Stimulated activated effector memory CD8-positive, alpha-beta T cell treated with anti-CD3 and anti-CD28 coated beads, Interleukin-12 subunit alpha, Interleukin-12 subunit beta, amount 100 ng/mL, for 72 hours (primary cell): Measurements from ENCODE around the gene PLCB3.
"Not testable (repeated sequence)": the region's sequence is repeated elsewhere in the genome, so short reads cannot be mapped to it uniquely, and the experiment has no call there.

Experiments used
- ATAC-seq: fragments of 150-1000 bp; cut with Tn5 transposase; 2 replicates; pipeline ENCODE4 v1.10.0; 2021
- DNase-seq, 2 donors: peaks; one replicate each; pipeline ENCODE4 v3.0.0; 2021 to 2022; ENCODE audit warnings: low spot score in 2 of 2
- H3K27ac Mint-ChIP-seq: one replicate; pipeline ENCODE4 v1.8.0; 2022; ENCODE audit warnings: mild to moderate bottlenecking, mixed read lengths
- H3K36me3 Mint-ChIP-seq: one replicate; pipeline ENCODE4 v1.8.0; 2022; ENCODE audit warnings: mild to moderate bottlenecking, mixed read lengths
- H3K4me1 Mint-ChIP-seq: one replicate; pipeline ENCODE4 v1.8.0; 2022; ENCODE audit warnings: mixed read lengths
- H3K4me3 Mint-ChIP-seq: one replicate; pipeline ENCODE4 v1.8.0; 2022; ENCODE audit warnings: mild to moderate bottlenecking, mixed read lengths
- H3K9me3 Mint-ChIP-seq: one replicate; pipeline ENCODE4 v1.8.0; 2022; ENCODE audit warnings: mixed read lengths

PLCB3 gene

GRCh38 chr11:64239662-64240434, 11.5 kb upstream of the PLCB3 start:
- H3K27ac Mint-ChIP-seq = peak overlapping the region; percentile 95

GRCh38 chr11:64240435-64241240, 10.7 kb upstream of the PLCB3 start, which contains the start of gene FKBP2:
Gene FKBP2 (plus strand): TSS chr11:64241095. CDS start chr11:64242388, 1,293 bp downstream.
- peaks cover 90% of the 10 kb centered on the region for H3K36me3 Mint-ChIP-seq
- H3K4me3 Mint-ChIP-seq = peak within 1 kb of the TSS; percentile 95
- H3K27ac Mint-ChIP-seq = peak within 1 kb of the TSS; percentile 95
- ATAC-seq (peak; percentile 75), DNase-seq (peak; percentile 97 to 98)
- H3K4me1 Mint-ChIP-seq = peaks cover 41% of the 10 kb centered on the region
- H3K9me3 Mint-ChIP-seq = no peaks in the 10 kb centered on the region

More at GRCh38 chr11:64239662-64240434, 11.5 kb upstream of the PLCB3 start:
- peaks cover 90% of the 10 kb centered on the region for H3K36me3 Mint-ChIP-seq
- no peaks in the 10 kb centered on the region for H3K9me3 Mint-ChIP-seq
- H3K4me1 Mint-ChIP-seq = peaks cover 49% of the 10 kb centered on the region
- ATAC-seq (no peak), DNase-seq (no peak)
- peak overlapping the region; percentile 95 for H3K4me3 Mint-ChIP-seq

DNA sequence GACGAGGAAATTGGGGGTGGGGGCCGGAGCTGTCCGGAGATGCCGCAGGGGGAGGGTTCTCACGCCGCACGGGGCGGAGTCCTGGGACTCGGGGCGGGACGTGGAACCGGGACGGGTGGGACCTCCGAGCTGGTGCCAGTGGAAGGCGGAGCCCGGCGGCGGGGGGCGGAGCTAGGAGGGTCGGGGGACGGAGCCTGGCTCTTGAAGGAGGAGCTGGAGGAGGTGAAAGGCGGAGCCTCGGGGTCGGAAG, 10.2 kb upstream of the PLCB3 start:
- Mint-ChIP-seq H3K36me3 (peaks cover 90% of the 10 kb centered on the region), H3K4me3 (peak overlapping the region; percentile 95), H3K27ac (peak overlapping the region; percentile 95), H3K4me1 (peaks cover 39% of the 10 kb centered on the region), H3K9me3 (no peaks in the 10 kb centered on the region)
- peak; percentile 99 to 100 for DNase-seq
- peak; percentile 85 for ATAC-seq

- peak overlapping the region; percentile 95 for H3K27ac Mint-ChIP-seq
- peak in 1 of 2 donors; percentile 33 for DNase-seq
- peak; percentile 6 for ATAC-seq
Measured at GRCh38 chr11:64241491-64242374, 9.6 kb upstream of the PLCB3 start.

DNA sequence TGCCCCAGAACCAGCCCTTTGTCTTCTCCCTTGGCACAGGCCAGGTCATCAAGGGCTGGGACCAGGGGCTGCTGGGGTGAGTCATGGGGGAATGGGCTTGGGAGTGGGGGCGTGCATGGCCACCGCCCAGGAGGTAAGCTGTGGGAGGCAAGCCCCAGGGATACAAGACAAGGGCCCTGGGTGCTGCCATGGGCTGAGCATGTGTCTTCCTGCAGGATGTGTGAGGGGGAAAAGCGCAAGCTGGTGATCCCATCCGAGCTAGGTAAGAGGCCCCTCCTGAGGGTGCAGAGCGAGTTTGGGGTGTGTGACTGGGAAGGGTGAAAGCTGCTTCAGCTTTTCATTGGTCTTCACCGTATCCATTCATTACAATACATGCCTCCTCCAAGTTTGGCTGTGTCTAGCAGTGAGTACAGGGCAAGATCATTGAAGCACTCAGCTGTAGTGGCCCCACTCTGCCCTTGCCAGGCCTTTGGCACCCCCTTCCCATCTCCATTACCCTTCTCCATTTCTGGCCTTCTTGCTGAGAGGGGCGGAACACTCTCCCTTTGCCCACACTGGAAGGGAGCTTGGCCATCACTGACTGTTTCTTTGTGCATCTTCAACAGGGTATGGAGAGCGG, 8.0 kb upstream of the PLCB3 start:
- H3K36me3 Mint-ChIP-seq = peaks cover 77% of the 10 kb centered on the region
- peak overlapping the region; percentile 95 for H3K27ac Mint-ChIP-seq
- DNase-seq = no peak
- H3K9me3 Mint-ChIP-seq = no peaks in the 10 kb centered on the region
- peak overlapping the region; percentile 95 for H3K4me3 Mint-ChIP-seq
- peaks cover 52% of the 10 kb centered on the region for H3K4me1 Mint-ChIP-seq
- ATAC-seq = no peak

More at GRCh38 chr11:64241491-64242374, 9.6 kb upstream of the PLCB3 start:
- Mint-ChIP-seq H3K36me3 (peaks cover 87% of the 10 kb centered on the region), H3K4me1 (peaks cover 39% of the 10 kb centered on the region), H3K9me3 (no peaks in the 10 kb centered on the region), H3K4me3 (peak overlapping the region; percentile 95)

- peaks cover 52% of the 10 kb centered on the region for H3K4me1 Mint-ChIP-seq
- no peak for ATAC-seq
- peak overlapping the region; percentile 95 for H3K4me3 Mint-ChIP-seq
Measured at GRCh38 chr11:64244107-64244506, 7.2 kb upstream of the PLCB3 start.

GRCh38 chr11:64244966-64245365, 6.4 kb upstream of the PLCB3 start:
- Mint-ChIP-seq H3K4me1 (peaks cover 46% of the 10 kb centered on the region), H3K9me3 (no peaks in the 10 kb centered on the region), H3K27ac (peak overlapping the region; percentile 95), H3K36me3 (peaks cover 73% of the 10 kb centered on the region), H3K4me3 (peak overlapping the region; percentile 95)
- ATAC-seq (no peak), DNase-seq (no peak)

More at GRCh38 chr11:64244107-64244506, 7.2 kb upstream of the PLCB3 start:
- peaks cover 79% of the 10 kb centered on the region for H3K36me3 Mint-ChIP-seq
- H3K9me3 Mint-ChIP-seq = no peaks in the 10 kb centered on the region
- no peak overlapping the region for H3K27ac Mint-ChIP-seq
- no peak for DNase-seq

GRCh38 chr11:64245401-64245796, 5.9 kb upstream of the PLCB3 start:
- DNase-seq = no peak
- H3K4me1 Mint-ChIP-seq = peaks cover 42% of the 10 kb centered on the region
- peak overlapping the region; percentile 95 for H3K27ac Mint-ChIP-seq
- H3K36me3 Mint-ChIP-seq = peaks cover 70% of the 10 kb centered on the region
- no peak for ATAC-seq
- no peaks in the 10 kb centered on the region for H3K9me3 Mint-ChIP-seq
- H3K4me3 Mint-ChIP-seq = peak overlapping the region; percentile 95

- H3K4me1 Mint-ChIP-seq = peaks cover 45% of the 10 kb centered on the region
- peak overlapping the region; percentile 95 for H3K4me3 Mint-ChIP-seq
- peaks cover 63% of the 10 kb centered on the region for H3K36me3 Mint-ChIP-seq
- ATAC-seq (peak; percentile 25), DNase-seq (peak; percentile 42 to 81)
- peak overlapping the region; percentile 95 for H3K27ac Mint-ChIP-seq
- no peaks in the 10 kb centered on the region for H3K9me3 Mint-ChIP-seq
Measured at GRCh38 chr11:64245797-64246620, 5.3 kb upstream of the PLCB3 start.

GRCh38 chr11:64246621-64246870, 4.8 kb upstream of the PLCB3 start:
- DNase-seq, H3K9me3 Mint-ChIP-seq: not testable (repeated sequence)
- Mint-ChIP-seq H3K4me3 (peak overlapping the region; percentile 95), H3K36me3 (peaks cover 58% of the 10 kb centered on the region), H3K27ac (peak overlapping the region; percentile 95), H3K4me1 (peaks cover 41% of the 10 kb centered on the region)
- peak; percentile 24 for ATAC-seq

DNA sequence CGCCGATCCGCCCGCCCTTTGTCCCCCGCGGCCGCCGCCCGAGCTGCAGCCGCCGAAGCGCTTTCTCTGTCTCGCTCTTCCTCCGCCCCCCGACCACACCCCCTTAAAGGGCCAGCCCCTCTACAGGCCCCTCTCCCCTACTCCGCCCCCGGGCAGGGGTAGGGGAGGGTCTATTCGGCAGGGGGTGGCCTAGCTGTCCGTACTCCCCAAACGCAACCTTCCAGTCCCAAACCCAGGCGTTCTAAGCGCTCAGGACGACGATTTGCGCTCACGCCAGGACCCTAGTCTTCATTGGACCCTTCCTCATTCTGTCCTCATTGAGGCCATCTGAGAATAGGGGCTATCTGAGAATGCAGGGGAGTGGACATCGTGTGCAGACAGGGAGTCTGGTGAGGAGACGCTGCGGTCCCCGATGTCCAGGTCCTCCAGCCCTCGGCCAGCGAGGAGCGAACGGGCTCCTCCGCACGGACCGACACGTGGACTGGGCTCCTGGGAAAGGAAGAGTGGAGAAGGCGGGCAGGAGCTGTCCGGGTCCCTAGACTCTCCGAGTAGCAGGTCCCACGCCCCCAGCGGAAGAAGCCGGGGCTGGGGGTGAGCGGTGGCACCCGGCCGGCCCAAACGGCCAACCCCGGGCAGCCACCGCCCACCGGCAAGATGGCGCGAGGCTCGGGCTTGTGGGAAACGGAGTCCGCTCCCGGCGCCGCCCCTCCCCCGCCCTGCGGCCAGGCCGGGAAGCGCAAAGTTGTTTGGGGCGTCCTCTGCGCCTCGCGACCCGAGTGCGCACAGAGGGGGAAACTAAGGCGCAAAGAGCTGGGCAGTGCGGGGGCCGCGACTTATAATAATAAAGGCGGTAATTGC, 4.2 kb upstream of the PLCB3 start, which contains the start of gene PPP1R14B:
Gene PPP1R14B, minus strand, starts transcription at position 73 of the 858 bp plus-strand sequence. CDS start 270 bp downstream, outside the sequence.
- Mint-ChIP-seq H3K4me1 (peaks cover 43% of the 10 kb centered on the region), H3K36me3 (peaks cover 53% of the 10 kb centered on the region), H3K4me3 (peak within 1 kb of the TSS; percentile 95), H3K27ac (peak within 1 kb of the TSS; percentile 95), H3K9me3 (no peaks in the 10 kb centered on the region)
- DNase-seq (peak; percentile 66 to 88), ATAC-seq (peak; percentile 70)

DNA sequence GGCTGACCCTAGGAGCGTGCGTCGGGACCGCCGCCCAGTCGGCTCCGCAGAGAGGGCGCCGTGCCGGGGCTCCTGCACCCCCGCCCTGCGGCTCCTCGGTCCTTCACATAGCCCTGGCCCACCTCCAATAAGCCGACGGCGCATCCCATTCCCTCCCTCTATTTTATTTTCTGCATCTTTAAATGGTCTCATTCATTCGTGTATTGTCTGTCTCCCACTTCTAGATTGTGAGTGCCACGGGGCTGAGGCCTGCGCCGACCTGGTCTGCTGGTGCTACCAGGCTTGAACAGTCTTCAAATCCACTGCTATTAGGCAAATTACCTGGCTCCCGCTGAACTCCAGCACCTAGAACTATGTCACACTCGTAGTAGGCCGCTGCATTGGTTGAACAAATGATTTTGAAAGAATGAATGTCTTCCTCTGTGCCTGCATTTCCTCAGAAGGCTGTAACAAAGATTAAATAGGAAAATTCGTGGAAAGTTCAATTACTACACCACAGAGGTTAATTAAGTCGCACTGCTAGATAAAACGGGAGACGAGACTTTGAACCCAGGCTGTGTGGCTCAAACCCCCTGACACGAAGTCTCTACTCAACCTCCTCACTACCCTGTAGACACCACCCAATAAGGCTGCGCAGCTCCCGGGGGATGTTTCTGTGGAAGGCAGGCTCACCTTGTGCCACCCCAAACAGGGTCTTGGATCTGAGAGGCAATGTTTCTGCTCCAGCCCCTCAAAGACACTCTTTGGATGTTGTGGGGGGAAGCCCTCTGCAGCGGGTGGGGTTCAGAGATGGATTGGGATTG, 3.4 kb upstream of the PLCB3 start:
- H3K36me3 Mint-ChIP-seq = peaks cover 44% of the 10 kb centered on the region
- peaks cover 39% of the 10 kb centered on the region for H3K4me1 Mint-ChIP-seq
- H3K27ac Mint-ChIP-seq = peak overlapping the region; percentile 29
- no peaks in the 10 kb centered on the region for H3K9me3 Mint-ChIP-seq
- peak overlapping the region; percentile 95 for H3K4me3 Mint-ChIP-seq
- ATAC-seq (no peak), DNase-seq (no peak)

- peaks cover 38% of the 10 kb centered on the region for H3K36me3 Mint-ChIP-seq
- H3K4me3 Mint-ChIP-seq = peak overlapping the region; percentile 95
- peaks cover 34% of the 10 kb centered on the region for H3K4me1 Mint-ChIP-seq
- H3K9me3 Mint-ChIP-seq = no peaks in the 10 kb centered on the region
- H3K27ac Mint-ChIP-seq = no peak overlapping the region
- ATAC-seq (no peak), DNase-seq (no peak)
Measured at GRCh38 chr11:64248578-64248977, 2.8 kb upstream of the PLCB3 start.
